Pancreas (tissue), 10 donors: Measurements from ENCODE around the gene DNAJC30. TPM values are rescaled to one million over a fixed set of nuclear protein-coding genes. Genes with fewer than 3 reads are reported as not detected.

Experiments
- ATAC-seq, 4 donors: fragments of 200-7000 bp; cut with Tn5 transposase; one replicate each; pipeline versions ENCODE4 v1.8.0 to v1.9.1; 2020; ENCODE audit warnings: mild to moderate bottlenecking in 4 of 4, moderate library complexity in 4 of 4
- DNase-seq, 6 donors: peaks; one replicate each; pipeline ENCODE4 v3.0.0-alpha.2; 2020
- FAIRE-seq: peaks from 2 replicates; lab custom pipeline; 2012; peaks lifted over from hg19 to GRCh38; lab: Jason Lieb, UNC
- H3K27ac ChIP-seq, 4 donors: fragments of 200-600 bp; sonication (generic); 1 replicate in 3 of 4; 2 replicates in 1 of 4; pipeline versions ENCODE4 v1.5.0 to v1.8.0; 2020
- H3K27me3 ChIP-seq, 4 donors: fragments of 200-600 bp; one replicate each; pipeline ENCODE4 v1.8.0; 2021
- H3K36me3 ChIP-seq, 3 donors: fragments of 200-600 bp; sonication (generic) in 1 of 3; one replicate each; pipeline versions ENCODE4 v1.5.0 to v1.8.0; 2020 to 2021
- H3K4me1 ChIP-seq, 3 donors: fragments of 200-600 bp; one replicate each; pipeline ENCODE4 v1.8.0; 2021
- H3K4me3 ChIP-seq, 4 donors: fragments of 200-600 bp; sonication (generic) in 2 of 4; one replicate each; pipeline versions ENCODE4 v1.5.0 to v1.8.0; 2020 to 2021
- H3K9me3 ChIP-seq, 4 donors: fragments of 200-600 bp; one replicate each; pipeline ENCODE4 v1.8.0; 2021
- WGBS, 2 donors: extraction: QIAGEN DNeasy Blood & Tissue Kit; methylation state at CpG; one replicate each; pipeline ENCODE4 v1.1.7; 2013; 5-methylcytosine and 5-hydroxymethylcytosine counted together
- intact Hi-C, 3 donors: fragments of 100-400 bp; cut with DNase I; formaldehyde crosslinking; loops; one replicate each; pipeline versions ENCODE4 v1.11.1 to v1.14.2; 2022
- polyA plus RNA-seq, 2 donors: library from polyadenylated mRNA; stranded (reverse); fragments of 200-250 nt; gene quantifications; one replicate each; pipeline ENCODE4 v1.2.3, GENCODE V29; 2013
- total RNA-seq, 6 donors: library from RNA; stranded (reverse); fragmentation: NEBNext Ultra II Directional in 4 of 6; extraction: Animal tissue kit (Norgen Biotek cat#: 25700) in 4 of 6; gene quantifications; one replicate each; pipeline versions ENCODE4 v1.2.1 to v1.2.4, GENCODE V29; 2021 to 2023
- TF ChIP-seq, protein P1 (sequence below), 4 donors: fragments of 200-600 bp; sonication (generic) in 3 of 4; IDR thresholded peaks; one replicate each; pipeline versions ENCODE4 v1.5.0 to v1.8.0; 2021; ENCODE audit warnings: antibody characterized with exemption in 4 of 4
- donor health status: healthy with polysubstance abuse.
- donor health status: DM: no; HTN: no; CAD: no; lungs with moderate emphysema.
- donor health status: DM: no; HTN: no; CAD: no.
- donor health status: control.
- donor health status: control.
- donor health status: Bipolar disorder and iron deficiency.
- donor health status: DM: yes; HTN: yes; CAD: no.
- donor health status: DM: no; HTN: no; CAD: no.
- donor health status: DM: no; HTN: no; CAD: no.
- donor health status: DM: yes; HTN: yes; CAD: no.

Gene DNAJC30
- total and polyA plus RNA-seq, 8 donors = 4.1 to 8.2 (median 5.6) TPM

DNA sequence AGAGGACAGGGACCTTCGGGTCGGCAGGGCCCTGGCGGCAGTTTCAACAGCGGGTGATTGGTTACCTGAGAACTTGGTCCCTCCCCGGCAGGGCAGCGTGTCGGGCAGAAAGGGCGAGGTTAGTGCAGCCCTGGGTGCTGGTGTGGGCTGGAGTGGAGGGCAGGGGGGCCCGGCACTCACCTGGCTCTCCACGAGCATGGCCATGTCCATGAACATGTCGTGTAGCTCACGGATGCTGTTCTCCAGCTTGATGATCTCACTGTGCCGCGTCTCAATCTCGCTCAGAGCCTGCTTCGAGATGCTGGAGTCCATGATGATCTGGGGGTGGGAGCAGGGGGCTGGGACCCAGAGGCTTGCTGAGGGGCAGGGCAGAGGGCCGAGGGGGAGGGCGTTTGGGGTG, 19.4 kb upstream of the DNAJC30 start:
- TF ChIP-seq, protein P1, sequence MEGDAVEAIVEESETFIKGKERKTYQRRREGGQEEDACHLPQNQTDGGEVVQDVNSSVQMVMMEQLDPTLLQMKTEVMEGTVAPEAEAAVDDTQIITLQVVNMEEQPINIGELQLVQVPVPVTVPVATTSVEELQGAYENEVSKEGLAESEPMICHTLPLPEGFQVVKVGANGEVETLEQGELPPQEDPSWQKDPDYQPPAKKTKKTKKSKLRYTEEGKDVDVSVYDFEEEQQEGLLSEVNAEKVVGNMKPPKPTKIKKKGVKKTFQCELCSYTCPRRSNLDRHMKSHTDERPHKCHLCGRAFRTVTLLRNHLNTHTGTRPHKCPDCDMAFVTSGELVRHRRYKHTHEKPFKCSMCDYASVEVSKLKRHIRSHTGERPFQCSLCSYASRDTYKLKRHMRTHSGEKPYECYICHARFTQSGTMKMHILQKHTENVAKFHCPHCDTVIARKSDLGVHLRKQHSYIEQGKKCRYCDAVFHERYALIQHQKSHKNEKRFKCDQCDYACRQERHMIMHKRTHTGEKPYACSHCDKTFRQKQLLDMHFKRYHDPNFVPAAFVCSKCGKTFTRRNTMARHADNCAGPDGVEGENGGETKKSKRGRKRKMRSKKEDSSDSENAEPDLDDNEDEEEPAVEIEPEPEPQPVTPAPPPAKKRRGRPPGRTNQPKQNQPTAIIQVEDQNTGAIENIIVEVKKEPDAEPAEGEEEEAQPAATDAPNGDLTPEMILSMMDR (IDR thresholded peaks at IDR 0.05) = no peak
- intact Hi-C loops = no loop called here
- no peaks in the 10 kb centered on the region for H3K9me3 ChIP-seq
- no peaks in the 10 kb centered on the region for H3K4me1 ChIP-seq
- 93 to 94% methylated on average over 18 of the region's 18 CpGs for whole genome bisulfite sequencing, 2 donors
- DNase-seq = no peak
- H3K27ac ChIP-seq = no peak overlapping the region
- ATAC-seq = no peak
- H3K36me3 ChIP-seq = peaks cover 0 to 9% (median 0%) of the 10 kb centered on the region in 3 donors
- no peak overlapping the region for H3K4me3 ChIP-seq
- no peak for FAIRE-seq
- H3K27me3 ChIP-seq = no peaks in the 10 kb centered on the region

DNA sequence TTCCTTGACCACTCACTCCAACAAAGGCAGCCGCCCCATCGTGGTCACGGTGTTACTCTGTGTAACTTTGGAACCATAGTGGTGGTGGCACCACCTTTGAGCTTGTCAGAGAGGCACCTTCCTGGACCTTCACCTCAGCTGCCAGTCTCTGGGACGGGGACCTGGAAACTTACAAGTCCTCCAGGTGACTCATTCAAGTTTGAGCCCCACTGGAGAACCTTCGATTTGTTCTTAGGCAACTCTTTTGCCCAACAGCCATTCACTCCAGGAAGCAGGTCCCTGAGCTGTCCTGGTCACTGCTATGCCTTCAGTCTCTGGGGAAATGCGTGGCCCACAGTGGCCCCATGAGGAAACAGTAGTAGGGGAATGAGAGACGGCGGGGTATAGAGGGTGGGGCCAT, 19.0 kb upstream of the DNAJC30 start:
- FAIRE-seq = no peak
- H3K9me3 ChIP-seq = no peaks in the 10 kb centered on the region
- no peaks in the 10 kb centered on the region for H3K4me1 ChIP-seq
- peaks cover 0 to 13% (median 0%) of the 10 kb centered on the region in 3 donors for H3K36me3 ChIP-seq
- TF ChIP-seq, protein P1 (IDR thresholded peaks at IDR 0.05) = no peak
- intact Hi-C loops = no loop called here
- 81 to 85% methylated on average over 8 of the region's 8 CpGs for WGBS, 2 donors
- no peaks in the 10 kb centered on the region for H3K27me3 ChIP-seq
- no peak overlapping the region for H3K4me3 ChIP-seq
- ATAC-seq = no peak
- no peak overlapping the region for H3K27ac ChIP-seq
- no peak for DNase-seq

DNA sequence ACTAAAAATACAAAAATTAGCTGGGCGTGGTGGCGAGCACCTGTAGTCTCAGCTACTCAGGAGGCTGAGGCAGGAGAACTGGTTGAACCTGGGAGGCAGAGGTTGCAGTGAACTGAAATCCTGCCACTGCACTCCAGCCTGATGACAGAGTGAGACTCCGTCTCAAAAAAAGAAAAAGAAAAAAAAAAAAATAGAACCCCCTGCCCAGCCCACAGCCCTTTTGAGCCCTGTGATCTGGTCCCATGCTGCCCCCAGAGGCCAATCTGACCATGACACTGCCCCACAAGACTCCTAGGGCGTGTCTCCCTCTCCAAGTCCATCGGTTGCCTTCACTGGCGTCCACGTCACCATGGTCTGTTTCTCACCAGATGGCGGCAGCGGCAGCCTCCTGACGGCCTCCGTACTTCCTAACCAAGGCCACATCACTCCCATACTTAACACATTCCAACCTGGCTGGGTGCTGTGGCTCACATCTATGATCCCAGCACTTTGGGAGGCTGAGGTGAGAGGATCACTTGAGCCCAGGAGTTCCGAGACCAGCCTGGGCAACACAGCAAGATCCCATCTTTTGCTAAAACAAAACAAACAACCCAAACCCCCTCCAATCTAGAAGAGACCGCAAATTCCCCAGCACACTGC, 18.2 kb upstream of the DNAJC30 start:
- no peaks in the 10 kb centered on the region for H3K27me3 ChIP-seq
- peaks cover 0 to 19% (median 0%) of the 10 kb centered on the region in 3 donors for H3K36me3 ChIP-seq
- peak in 3 of 4 donors; percentile 51 to 72 (median 58) for ATAC-seq
- WGBS, 2 donors = 60 to 64% methylated on average over 13 of the region's 13 CpGs
- H3K9me3 ChIP-seq = no peaks in the 10 kb centered on the region
- H3K4me3 ChIP-seq = no peak overlapping the region
- intact Hi-C loops = no loop called here
- TF ChIP-seq, protein P1 (IDR thresholded peaks at IDR 0.05) = peak; percentile 12 to 44 (median 27)
- FAIRE-seq = no peak
- H3K4me1 ChIP-seq = no peaks in the 10 kb centered on the region
- DNase-seq = peak in 1 of 6 donors; percentile 60
- no peak overlapping the region for H3K27ac ChIP-seq

DNA sequence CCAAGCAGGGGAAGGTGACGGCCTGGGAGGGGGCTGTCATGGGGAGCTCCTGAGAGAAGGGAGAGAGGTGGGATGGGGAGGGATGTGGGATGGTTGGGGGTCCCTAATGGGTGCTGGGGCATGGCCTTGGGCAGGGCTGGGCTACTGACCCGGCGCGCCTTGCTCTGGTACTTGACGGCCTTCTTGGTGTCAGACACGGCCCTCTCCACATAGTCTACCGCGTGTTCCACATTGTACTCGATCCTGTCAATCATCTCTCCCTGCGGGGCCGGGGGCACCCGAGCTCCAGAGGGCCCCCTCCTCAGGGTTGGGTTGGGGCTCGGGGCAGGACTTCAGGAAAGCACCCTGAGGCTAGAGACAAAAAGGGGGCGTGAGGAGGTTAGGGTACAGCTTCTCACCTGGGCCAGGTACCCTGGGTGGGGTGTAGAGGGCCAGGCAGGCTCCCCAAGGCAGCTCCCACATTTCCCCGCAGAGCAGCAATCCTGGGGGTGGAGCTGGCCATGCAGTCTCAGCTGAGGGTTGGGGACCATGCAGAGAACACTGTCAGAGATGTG, 17.4 kb upstream of the DNAJC30 start:
- TF ChIP-seq, protein P1 (IDR thresholded peaks at IDR 0.05) = no peak
- Histone ChIP-seq H3K4me3 (no peak overlapping the region), H3K36me3 (peaks cover 0 to 27% (median 0%) of the 10 kb centered on the region in 3 donors), H3K27me3 (no peaks in the 10 kb centered on the region), H3K27ac (no peak overlapping the region), H3K9me3 (no peaks in the 10 kb centered on the region), H3K4me1 (no peaks in the 10 kb centered on the region)
- intact Hi-C loops = no loop called here
- peak in 1 of 6 donors; percentile 68 for DNase-seq
- no peak for ATAC-seq
- no peak for FAIRE-seq
- WGBS, 2 donors = 88% methylated on average over 14 to 15 of the region's 15 CpGs

DNA sequence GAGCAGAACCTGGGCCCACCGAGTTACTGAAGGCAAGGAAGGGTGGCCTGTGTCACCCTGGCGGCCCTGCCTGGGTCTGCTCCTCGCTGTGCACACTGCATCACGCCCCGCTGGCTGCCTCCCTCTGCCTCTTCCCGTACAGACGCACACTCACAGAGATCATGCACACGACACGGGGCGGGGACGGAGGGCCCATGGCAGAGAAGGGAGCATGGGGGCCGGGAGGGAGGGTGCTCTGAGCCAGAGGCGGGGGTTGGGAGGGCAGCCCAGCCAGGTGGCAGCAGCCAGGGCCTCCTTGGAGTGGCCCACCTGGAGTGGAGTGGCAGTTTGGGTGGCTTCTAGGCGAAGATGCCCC, 16.8 kb upstream of the DNAJC30 start:
- no peaks in the 10 kb centered on the region for H3K27me3 ChIP-seq
- FAIRE-seq (no peak), ATAC-seq (peak in 2 of 4 donors; percentile 12 to 13), DNase-seq (peak in 1 of 6 donors; percentile 68)
- H3K27ac ChIP-seq = no peak overlapping the region
- no peaks in the 10 kb centered on the region for H3K4me1 ChIP-seq
- 87% methylated on average over 14 of the region's 14 CpGs for WGBS, 2 donors
- intact Hi-C loops = no loop called here
- H3K9me3 ChIP-seq = no peaks in the 10 kb centered on the region
- TF ChIP-seq, protein P1 (IDR thresholded peaks at IDR 0.05) = no peak
- H3K4me3 ChIP-seq = no peak overlapping the region
- H3K36me3 ChIP-seq = peaks cover 0 to 33% (median 0%) of the 10 kb centered on the region in 3 donors
